ENCODE data around the gene NUDT3.
"Not testable (repeated sequence)": the region's sequence is repeated elsewhere in the genome, so short reads cannot be mapped to it uniquely, and the experiment has no call there.

The NUDT3 gene

DNA sequence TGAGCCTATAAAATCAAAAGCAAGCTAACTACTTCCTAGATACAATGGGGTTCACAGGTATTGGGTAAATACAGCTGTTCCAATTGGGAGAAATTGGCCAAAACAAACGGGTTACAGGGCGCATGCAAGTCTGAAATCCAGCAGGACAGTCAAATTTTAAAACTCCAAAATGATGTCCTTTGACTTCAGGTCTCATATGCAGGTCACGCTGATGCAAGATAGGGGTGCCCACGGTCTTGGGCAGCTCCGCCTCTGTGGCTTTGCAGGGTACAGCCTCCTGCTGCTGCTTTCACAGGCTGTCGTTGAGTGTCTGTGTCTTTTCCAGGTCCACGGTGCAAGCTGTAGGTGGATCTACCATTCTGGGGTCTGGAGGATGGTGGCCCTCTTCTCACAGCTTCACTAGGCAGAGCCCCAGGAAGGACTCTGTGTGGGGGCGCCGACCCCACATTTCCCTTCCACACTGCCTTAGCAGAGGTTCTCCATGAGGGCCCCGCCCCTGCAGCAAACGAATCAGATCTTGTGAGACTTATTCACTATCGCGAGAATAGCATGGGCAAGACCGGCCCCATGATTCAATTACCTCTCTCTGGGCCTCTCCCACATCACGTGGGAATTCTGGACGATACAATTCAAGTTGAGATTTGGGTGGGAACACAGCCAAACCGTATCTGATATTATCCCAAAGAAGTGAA is 131.7 kb downstream of the NUDT3 start:
- no peak for DNase-seq (ENCODE audit: low read depth in 3 of 3, low spot score in 1 of 3)

DNA sequence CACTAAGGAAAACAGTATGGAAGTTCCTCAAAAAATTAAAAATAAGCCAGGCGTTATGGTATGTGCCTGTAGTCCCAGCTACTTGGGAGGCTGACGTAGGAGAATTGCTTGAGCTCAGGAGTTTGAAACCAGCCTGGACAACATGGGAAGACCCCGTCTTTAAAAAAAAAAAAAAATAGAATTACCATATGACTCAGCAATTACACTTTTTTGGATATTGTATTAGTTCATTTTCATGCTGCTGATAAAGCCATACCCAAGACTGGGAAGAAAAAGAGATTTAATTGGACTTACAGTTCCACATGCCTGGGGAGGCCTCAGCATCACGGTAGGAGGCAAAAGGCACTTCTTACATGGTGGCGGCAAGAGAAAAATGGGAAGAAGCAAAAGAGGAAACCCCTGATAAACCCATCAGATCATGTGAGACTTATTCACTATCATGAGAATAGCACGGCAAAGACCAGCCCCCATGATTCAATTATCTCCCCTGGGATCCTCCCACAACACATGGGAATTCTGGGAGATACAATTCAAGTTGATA is 132.9 kb downstream of the NUDT3 start:
- no peak for DNase-seq (ENCODE audit: low read depth in 3 of 3, low spot score in 1 of 3)

DNA sequence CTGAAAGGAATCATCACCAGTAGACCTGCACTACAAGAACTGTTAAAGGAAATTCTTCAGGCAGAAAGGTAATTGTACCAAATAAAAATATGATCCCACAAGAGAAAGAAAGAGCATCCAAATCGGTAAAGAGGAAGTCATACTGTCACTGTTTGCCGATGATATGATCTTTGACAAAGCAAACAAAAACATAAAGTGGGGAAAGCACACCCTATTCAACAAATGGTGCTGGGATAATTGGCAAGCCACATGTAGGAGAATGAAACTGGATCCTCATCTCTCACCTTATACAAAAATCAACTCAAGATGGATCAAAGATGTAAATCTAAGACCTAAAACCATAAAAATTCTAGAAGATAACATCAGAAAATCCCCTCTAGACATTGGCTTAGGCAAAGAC is 140.1 kb downstream of the NUDT3 start:
- not testable (repeated sequence) for DNase-seq (ENCODE audit: low read depth in 3 of 3, low spot score in 1 of 3)

DNA sequence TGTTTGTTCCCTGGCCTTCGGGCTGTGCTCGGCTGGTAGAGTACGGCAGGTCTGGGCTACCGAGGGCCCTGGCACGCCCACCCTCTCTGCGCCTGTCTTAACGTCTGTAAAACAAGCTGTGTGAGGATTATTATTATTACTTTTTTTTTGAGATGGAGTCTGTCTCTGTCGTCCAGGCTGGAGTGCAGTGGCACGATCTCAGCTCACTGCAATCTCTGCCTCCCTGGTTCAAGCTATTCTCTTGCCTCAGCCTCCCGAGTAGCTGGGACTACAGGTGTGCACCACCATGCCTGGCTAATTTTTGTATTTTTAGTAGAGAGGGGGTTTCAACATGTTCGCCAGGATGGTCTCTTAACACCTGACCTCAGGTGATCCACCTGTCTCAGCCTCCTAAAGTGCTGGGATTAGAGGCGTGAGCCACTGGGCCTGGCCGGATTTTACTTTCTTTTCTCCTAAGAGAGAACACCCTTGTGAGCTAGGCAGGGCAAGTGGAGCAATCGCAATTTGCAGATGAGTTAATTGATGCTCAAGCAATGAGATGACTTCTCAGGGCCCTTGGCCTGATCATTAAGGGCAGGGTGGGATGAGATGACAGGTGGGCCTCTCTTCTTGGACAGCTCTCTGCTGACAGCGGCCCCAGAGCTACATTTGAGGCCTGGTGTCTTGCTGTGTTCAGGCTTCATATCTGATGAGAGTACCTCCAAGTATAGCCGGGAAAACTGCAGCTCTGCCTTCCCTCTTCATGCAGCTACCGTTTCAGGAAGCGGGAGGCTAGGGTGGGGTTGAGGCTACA is 142.8 kb downstream of the NUDT3 start:
- no peak for DNase-seq (ENCODE audit: low read depth in 3 of 3, low spot score in 1 of 3)

DNA sequence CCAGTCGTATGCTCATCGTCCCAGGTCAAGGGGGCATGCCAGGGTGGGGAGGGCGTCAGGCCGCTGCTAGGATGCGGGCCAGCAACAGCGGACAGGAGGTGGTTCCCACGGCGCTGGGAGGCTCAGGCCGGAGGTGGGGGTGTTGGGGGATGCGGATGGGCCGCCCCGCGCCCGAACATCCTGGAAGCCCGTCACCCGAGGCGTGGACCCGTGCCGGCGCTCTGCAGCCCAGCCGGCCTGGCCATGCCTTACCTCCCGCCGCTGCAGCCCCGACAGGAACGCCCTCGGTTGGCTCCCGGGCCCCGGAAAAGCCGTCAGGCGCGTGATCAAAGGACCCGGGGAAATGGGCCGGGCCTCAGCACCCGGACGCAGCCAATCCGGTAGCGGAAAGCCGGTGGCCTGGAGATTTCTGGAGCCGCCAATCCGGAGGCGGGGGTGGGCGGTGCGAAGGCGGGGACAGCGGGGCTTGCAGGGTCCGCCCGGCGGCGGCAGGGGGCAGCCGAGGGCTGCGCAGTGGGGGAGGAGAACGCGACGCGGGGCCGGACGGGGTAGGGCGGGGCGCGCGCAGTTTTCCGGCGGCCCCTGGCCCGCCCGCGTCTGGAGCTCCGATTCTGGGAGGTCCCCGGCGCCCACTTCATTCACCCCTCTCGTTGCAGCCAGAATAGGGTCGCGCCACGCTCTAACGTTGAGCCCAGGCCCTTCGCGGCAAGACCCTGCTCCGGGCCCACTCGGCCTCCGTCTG is 143.6 kb downstream of the NUDT3 start, which contains the start of gene SMIM29:
SMIM29 (minus strand) TSS at position 280 of the 742 bp plus-strand sequence. CDS start 1,215 bp downstream, outside the sequence.
- DNase-seq (ENCODE audit: low read depth in 3 of 3, low spot score in 1 of 3), result peak; percentile 94 to 99 (median 97)

DNA sequence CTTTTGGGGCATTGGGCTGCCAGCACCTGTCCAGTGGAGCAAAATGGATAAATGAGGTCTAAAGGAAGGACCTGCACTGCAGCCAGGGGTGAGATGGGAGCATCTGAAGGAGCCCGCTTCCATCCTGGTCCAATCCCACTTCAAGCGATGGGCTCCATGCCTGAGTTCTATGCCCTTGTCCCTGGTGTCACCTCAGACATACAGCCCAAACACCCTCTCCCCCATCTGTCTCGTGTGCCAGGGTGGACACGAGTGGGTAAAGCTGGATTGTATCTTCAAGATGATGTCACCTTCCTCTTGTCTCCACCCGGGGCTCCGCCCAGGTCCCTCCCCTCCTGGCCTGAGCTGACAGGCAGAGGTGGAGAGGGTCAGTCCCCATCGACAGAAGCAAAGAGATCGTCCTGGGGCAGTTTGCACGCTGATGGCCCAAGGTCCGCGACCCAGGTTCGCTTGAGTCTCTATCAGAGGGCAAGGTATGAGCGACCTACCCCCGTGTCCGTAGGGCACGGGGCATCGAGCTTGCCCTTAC is 144.2 kb downstream of the NUDT3 start:
- DNase-seq (ENCODE audit: low read depth in 3 of 3, low spot score in 1 of 3), result no peak

DNA sequence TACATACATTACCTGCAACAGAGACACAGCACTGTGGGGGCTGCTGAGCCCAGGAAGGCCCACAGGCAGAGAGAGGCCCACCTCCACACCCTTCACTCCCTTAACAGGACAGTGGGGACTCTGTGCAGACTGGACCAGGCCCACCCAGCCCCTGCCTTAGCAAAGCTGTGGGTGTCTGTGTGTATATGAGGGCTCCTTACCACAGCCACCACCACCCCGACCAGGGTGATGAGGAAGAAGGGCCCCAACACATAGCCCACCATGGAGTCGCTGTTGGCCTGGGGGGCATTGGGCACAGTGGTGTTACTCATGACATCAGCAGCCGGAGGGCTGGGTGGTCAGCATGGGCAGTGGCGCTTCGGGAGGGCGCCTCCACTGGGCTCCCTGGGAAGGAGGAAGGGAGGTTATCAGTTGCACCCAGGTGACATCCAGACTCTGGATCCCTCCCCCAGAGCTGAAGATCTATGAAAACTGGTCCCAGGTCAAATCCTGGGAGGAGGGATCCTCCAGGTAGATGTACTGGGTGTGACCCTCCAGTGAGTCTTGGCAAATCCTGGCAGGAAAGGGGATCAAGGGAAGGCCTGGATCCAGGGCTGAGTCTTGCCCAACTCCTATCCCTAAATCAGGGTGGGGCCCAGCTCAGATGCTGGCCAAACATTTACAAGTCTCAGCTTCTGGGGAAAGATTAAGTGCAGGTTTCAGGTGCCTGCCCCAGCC is 144.8 kb downstream of the NUDT3 start:
- DNase-seq (ENCODE audit: low read depth in 3 of 3, low spot score in 1 of 3), result no peak

DNA sequence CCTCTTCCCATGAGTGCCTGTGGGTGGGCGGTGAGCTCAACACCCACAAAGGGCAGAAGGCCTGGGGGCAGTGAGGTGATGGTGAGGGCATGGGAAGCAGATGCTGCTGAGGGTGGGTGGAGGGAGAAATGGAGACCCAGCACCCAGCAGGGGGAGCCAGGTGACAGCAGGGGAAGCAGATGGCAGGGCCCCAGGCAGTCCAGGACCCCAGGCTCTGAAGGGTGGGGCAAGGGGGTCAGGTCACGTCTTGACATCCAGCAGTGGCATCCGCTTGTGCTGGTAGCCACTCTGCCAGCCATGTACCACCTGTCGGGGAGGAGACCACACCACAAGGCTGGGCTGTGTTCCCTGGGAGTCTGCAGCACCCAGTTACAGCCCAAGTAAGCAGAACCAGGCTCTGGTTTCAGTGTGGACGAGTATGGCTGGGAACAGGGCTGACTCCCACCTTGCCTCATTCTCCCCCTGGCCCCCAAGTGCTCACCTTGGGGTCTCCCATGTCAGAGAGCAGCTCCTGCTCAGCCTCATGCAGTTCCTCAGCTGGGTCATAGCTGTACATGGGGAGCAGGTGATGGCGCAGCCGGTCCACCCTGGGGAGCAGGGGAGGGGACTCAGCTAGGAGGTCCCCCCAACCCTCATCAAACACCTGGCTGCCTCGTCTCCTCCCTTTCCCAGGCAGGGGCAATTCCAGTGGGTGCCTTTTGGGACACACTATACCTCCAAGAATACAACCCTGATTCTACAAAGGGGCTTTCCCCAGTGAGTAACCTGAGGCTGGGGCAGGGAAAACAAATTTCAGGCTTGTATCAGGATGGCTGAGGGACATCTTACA is 145.7 kb downstream of the NUDT3 start:
- peak in 1 of 3 donors; percentile 42 for DNase-seq (ENCODE audit: low read depth in 3 of 3, low spot score in 1 of 3)

DNA sequence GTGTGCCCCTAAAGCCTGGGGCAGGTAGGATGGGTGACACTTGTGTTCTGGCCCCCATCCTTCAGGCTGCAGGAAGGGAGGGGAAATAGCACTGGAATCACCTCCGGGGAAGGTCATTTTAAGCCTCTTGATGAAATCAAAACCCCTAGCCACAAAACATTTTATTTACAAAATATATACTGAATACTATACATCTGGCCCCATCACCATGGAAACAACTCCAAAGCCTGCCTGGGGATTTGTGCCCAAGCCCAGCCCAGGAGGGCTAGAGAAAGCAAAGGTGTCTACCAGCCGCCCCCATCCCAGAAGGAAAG is 146.3 kb downstream of the NUDT3 start:
- DNase-seq (ENCODE audit: low read depth in 3 of 3, low spot score in 1 of 3), result no peak

DNA sequence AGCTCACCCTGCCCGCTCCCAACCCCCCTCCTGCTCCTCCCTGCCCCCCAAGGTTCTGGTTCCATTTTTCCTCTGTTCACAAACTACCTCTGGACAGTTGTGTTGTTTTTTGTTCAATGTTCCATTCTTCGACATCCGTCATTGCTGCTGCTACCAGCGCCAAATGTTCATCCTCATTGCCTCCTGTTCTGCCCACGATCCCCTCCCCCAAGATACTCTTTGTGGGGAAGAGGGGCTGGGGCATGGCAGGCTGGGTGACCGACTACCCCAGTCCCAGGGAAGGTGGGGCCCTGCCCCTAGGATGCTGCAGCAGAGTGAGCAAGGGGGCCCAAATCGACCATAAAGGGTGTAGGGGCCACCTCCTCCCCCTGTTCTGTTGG is 146.7 kb downstream of the NUDT3 start:
- DNase-seq (ENCODE audit: low read depth in 3 of 3, low spot score in 1 of 3), result not testable (repeated sequence)

DNA sequence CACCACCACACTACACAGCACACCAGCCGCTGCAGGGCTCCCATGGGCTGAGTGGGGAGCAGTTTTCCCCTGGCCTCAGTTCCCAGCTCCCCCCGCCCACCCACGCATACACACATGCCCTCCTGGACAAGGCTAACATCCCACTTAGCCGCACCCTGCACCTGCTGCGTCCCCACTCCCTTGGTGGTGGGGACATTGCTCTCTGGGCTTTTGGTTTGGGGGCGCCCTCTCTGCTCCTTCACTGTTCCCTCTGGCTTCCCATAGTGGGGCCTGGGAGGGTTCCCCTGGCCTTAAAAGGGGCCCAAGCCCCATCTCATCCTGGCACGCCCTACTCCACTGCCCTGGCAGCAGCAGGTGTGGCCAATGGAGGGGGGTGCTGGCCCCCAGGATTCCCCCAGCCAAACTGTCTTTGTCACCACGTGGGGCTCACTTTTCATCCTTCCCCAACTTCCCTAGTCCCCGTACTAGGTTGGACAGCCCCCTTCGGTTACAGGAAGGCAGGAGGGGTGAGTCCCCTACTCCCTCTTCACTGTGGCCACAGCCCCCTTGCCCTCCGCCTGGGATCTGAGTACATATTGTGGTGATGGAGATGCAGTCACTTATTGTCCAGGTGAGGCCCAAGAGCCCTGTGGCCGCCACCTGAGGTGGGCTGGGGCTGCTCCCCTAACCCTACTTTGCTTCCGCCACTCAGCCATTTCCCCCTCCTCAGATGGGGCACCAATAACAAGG is 147.3 kb downstream of the NUDT3 start:
- not testable (repeated sequence) for DNase-seq (ENCODE audit: low read depth in 3 of 3, low spot score in 1 of 3)

DNA sequence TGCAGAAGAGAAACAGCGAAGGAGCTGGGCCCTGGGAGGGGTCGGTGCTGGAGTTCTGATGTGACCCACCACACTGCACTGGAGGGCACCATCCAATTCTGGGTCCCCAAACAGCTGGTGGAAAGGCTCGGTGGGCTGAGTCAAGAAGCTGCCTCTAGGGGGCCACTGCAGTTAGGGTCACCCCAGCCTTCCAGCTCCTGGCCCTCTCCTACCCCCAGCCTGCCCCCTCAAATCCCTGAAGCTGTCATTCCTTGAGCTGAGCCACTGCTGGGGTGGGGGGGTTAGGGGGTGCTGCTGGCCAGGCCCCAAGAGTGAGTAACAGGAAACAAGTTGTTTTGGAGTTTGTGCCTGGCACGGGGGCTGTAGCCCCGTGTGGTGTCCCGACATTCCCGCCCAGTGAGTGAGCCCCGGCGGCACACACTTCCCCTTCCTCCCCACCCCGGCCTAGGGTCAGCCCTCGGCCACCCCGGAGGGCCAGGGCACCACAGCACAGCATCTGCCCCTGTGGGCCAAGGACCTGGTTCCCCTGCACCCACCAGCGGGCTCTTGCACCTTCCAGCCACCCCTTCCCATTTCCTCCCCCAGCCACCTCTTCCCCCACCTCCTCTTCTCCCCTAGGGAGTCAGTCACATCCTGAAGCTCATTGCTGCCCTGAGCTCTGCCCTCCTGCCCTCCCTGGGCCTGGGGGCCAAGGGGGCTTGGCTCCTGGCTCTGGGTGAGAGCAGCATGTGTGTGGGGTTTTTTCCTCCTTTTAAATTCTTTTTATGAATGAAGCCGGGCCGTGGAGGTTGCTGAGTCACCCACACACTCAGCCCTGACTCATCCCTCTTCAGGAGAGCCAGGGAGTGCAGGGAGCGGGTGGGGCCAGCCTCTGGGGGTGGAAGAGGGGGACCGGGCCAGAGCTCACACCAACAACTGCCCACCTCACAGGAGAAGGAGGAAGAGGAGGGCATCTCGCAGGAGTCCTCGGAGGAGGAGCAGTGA is 148.3 kb downstream of the NUDT3 start:
- peak in 1 of 3 donors; percentile 49 for DNase-seq (ENCODE audit: low read depth in 3 of 3, low spot score in 1 of 3)

DNA sequence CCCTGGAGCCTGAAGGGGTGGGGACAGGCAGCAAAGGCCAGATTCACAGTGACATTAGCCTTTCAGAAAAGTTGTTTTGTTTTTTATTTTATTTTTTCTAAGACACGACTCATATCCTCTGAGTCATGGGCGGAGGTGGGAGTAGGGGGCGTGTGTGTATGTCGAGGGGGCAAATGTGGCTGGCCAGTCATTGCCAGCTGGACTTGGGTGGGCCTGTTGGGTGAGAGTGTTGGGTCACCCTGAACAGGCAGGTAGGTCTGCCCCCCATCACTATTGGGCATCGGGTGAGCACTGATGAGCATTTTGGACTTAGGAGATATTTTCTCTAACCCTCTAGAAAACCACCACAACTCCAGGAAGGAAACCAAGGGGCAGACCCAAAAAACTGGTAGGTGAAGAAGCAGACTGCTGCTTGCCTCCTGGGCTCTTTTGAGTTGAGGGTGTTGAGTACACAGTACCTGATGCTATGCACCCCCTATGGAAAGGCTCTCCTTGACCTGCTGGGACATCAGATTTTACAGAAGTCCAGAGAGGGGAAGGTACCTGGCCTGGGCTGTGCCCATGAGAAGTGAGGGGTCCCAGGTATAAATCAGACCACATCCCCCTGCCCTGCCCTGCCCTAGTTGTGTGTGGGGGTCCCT is 149.2 kb downstream of the NUDT3 start:
- DNase-seq (ENCODE audit: low read depth in 3 of 3, low spot score in 1 of 3), result no peak

DNA sequence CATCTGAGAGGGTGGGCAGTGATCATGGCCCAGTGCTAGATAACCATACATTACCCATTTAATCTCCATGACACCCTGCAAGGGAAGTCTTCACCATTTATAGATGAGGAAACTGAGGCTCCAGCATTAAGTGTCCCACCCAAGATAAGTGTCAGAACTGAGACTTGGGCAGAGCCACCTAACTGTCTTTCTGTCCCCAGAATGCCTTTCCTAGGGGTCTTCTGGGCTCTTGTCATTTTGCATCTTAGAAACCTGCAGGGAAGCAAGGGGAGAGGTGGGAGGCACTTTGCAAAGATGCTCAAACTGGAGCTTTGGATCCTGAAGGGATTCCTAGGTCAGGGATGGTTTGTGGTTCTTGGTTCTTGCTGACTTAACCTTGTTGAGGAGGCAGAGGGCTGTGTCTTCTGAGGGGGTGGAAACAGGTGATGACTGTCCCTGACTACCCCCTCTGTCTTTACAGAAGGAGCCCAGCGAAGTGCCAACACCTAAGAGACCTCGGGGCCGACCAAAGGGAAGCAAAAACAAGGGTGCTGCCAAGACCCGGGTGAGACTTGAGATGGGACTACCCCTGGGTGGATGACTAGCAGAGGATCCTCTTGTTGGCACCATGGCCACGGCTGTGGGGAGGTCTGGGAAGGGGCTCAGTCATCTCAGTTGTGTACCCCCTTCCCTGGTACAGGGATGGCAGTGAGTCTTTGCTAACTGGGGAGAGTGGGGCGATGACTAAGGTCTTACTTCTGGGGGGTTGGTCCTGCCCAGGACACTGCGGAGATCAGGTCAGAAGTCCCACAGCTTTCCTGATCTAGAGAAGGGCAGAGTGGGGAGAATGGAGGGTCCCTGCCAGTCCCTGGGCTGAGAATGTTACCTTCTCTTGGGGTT is 150.0 kb downstream of the NUDT3 start:
- no peak for DNase-seq (ENCODE audit: low read depth in 3 of 3, low spot score in 1 of 3)

DNA sequence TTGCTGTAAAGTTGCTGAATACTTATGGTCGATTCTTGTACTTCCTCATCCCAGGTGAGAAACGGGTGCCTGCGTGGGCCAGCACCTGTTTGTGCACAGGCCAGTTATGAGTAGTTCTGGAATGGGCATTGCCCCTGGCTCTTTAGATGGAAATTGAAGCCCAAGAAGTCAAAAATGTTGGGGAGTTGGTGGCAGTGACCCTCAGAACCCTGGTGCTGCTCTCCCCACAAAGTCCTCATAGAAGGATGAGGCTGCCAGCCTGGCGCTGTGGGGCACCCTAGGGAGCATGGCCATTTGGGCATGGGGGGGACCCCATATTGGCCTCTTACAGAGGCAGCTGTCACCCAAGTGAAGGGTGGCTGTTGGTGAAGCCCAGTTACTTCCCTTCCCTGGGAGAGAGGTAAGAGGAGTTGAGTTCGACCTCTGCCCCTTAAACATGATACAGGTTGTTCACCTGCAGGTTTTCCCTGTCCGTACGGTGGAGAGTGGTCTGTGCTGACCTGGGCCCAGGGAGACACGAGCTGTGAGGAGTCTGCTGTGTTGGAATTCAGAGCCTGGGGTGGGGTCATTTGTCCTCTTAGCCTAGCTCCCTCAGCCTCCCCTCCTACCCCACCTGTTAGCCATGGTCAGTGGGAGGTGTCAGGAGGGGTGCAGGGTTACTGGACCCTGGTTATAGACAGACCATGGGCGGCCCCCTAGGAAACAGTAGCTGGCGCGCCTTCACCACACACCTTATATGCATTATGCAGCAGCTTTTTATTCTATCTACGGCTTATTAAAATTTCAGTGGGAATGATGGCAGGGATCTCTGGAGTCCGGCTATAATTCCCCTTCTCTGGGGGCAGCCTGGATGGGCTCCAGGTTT is 150.9 kb downstream of the NUDT3 start:
- DNase-seq (ENCODE audit: low read depth in 3 of 3, low spot score in 1 of 3), result no peak

All from stimulated activated CD4-positive, alpha-beta T cell treated with anti-CD3 and anti-CD28 coated beads, TNF-alpha, amount 100 ng/mL, for 1 hour (primary cell).